ENCODE results near the gene ATP6V1B1. TPM values are rescaled to one million over a fixed set of nuclear protein-coding genes. Genes with fewer than 3 reads are reported as not detected.

The ATP6V1B1 gene
- total RNA-seq, 2 experiments from 2014 or later, result not detected

DNA sequence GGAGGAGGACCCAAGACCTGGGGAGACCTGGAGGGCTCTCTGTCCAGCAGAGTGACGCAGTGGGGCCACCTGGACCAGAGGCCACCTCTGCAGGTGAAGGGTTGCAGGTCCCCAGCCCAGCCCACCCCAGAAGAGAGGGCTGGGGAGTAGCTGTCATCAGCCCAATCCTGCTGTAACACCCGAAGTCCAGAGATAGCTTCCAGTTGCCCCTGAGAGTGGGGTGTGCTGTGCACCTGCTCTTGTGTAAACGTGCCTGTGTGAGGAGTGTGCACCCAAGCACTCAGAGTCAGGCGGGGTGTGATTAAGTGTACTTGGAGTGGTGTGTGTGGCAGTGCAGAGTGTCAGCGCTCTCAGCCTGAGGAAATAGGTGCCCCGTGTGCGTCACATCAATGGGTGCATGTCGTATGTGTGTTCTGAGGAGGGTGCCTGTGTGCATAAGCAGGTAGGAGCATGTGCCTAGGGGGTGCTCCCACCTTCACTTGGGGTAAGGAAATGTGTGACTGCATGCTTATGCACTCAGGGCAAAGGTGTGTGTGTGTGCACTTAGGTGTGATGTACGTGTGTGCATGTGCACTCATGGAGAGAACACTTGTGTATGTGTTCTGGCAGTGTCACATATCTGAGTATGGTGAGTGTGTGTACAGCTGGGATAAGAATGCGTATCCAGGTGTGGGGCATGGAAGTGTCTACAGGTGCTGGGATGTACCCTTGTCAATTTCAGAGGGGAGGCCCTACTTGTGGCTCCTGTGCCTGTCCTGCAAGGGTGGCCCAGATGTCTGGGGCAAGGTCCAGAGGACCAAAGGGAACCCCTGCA, 672 bp downstream of the ATP6V1B1 start:
- Mint-ChIP-seq H3K4me3 (no peak overlapping the region), H3K4me1 (ENCODE audit: low read depth) (no peaks in the 10 kb centered on the region), H3K9me3 (no peaks in the 10 kb centered on the region), H3K36me3 (ENCODE audit: low read depth) (no peaks in the 10 kb centered on the region), H3K27ac (no peak overlapping the region), H3K27me3 (ENCODE audit: low read depth) (peaks cover 4% of the 10 kb centered on the region)
- intact Hi-C loops (cut with micrococcal nuclease), result no loop called here
- no peak for DNase-seq
- CTCF ChIA-PET, result interaction anchor here (0.7 to 3.4 kb wide), 3 partner anchors 10 to 168 kb away, joined by 3 to 24 read pairs (median 3); no protein-coding TSS in a partner anchor

DNA sequence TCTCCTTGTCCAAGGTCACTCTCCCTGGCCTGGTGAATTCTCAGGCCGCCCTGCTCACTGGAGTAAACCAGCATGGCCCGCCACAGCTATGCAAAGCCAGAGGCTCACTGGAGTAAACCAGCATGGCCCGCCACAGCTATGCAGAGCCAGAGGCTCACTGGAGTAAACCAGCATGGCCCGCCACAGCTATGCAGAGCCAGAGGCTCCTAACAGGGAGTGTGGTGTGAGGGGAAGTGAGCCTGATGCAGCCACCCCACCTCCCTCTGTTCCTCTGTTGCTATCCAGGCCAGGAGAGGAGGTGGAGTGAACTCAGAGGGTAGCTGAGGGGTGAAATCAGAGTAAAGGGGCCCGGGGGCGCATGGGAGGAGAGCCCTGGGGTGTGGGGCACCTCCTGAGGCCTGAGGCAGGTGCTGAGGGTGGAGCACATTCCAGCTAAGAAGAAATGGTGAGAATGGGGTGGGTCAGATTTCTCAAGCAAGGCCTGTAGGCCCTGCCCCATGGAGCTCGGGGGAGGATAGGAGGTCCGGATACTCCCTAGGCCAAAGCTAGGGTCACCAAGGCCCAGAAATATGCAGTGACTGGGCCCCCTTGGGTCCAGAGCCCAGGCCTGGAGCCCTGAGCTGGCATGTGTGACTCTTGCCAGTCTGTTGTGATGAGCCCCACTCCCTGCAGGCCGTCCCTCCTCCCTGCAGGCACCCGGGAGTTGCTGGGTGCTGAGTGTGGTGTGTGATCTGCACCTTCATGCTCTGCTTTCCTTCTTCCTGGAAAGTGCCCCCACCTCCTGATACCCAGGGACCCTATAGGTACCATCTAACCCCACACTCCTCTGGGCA, 1.5 kb downstream of the ATP6V1B1 start:
- H3K36me3 Mint-ChIP-seq (ENCODE audit: low read depth), result no peaks in the 10 kb centered on the region
- H3K27ac Mint-ChIP-seq, result no peak overlapping the region
- H3K4me3 Mint-ChIP-seq, result no peak overlapping the region
- no peaks in the 10 kb centered on the region for H3K4me1 Mint-ChIP-seq (ENCODE audit: low read depth)
- H3K27me3 Mint-ChIP-seq (ENCODE audit: low read depth), result peaks cover 4% of the 10 kb centered on the region
- H3K9me3 Mint-ChIP-seq, result no peaks in the 10 kb centered on the region
- intact Hi-C loops (cut with micrococcal nuclease), result no loop called here
- DNase-seq, result no peak
- CTCF ChIA-PET, result interaction anchor here (1.3 to 3.4 kb wide), 2 partner anchors 10 to 67 kb away, joined by 3 to 24 read pairs; no protein-coding TSS in a partner anchor

GRCh38 chr2:70937866-70938585, 2.3 kb downstream of the ATP6V1B1 start:
- CTCF ChIA-PET, result interaction anchor here (0.9 to 3.4 kb wide), 7 partner anchors 9 to 68 kb away, joined by 3 to 24 read pairs (median 4); no protein-coding TSS in a partner anchor

DNA sequence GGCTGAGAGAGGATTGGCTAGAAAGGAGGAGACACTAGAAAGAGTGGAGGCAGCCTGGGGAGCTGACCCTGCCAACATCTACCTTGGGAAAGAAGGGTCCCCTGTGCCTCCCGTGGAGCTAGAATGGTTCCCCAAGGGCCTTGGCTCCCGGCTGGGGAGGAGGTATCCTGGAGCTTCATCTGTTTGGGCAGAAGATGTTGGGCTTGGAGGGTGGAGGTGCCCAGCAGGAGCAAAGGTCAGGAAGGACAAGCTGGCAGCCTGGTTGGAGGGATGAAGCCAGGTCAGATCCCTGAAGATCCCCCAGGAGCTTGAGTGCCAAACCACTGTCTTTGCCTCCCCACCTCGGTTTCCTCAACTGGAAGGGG, 2.9 kb downstream of the ATP6V1B1 start:
- intact Hi-C loops (cut with micrococcal nuclease), result no loop called here
- no peak overlapping the region for H3K27ac Mint-ChIP-seq
- peaks cover 4% of the 10 kb centered on the region for H3K27me3 Mint-ChIP-seq (ENCODE audit: low read depth)
- no peaks in the 10 kb centered on the region for H3K4me1 Mint-ChIP-seq (ENCODE audit: low read depth)
- no peaks in the 10 kb centered on the region for H3K36me3 Mint-ChIP-seq (ENCODE audit: low read depth)
- H3K4me3 Mint-ChIP-seq, result no peak overlapping the region
- CTCF ChIA-PET, result interaction anchor here (0.9 to 1.3 kb wide), 5 partner anchors 9 to 68 kb away, joined by 3 to 7 read pairs (median 4); no protein-coding TSS in a partner anchor
- no peaks in the 10 kb centered on the region for H3K9me3 Mint-ChIP-seq
- DNase-seq, result no peak

More at GRCh38 chr2:70937866-70938585, 2.3 kb downstream of the ATP6V1B1 start:
- Mint-ChIP-seq H3K9me3 (no peaks in the 10 kb centered on the region), H3K4me1 (ENCODE audit: low read depth) (no peaks in the 10 kb centered on the region), H3K36me3 (ENCODE audit: low read depth) (no peaks in the 10 kb centered on the region), H3K27me3 (ENCODE audit: low read depth) (peaks cover 4% of the 10 kb centered on the region), H3K27ac (no peak overlapping the region), H3K4me3 (no peak overlapping the region)
- DNase-seq, result no peak
- intact Hi-C loops (cut with micrococcal nuclease), result no loop called here

DNA sequence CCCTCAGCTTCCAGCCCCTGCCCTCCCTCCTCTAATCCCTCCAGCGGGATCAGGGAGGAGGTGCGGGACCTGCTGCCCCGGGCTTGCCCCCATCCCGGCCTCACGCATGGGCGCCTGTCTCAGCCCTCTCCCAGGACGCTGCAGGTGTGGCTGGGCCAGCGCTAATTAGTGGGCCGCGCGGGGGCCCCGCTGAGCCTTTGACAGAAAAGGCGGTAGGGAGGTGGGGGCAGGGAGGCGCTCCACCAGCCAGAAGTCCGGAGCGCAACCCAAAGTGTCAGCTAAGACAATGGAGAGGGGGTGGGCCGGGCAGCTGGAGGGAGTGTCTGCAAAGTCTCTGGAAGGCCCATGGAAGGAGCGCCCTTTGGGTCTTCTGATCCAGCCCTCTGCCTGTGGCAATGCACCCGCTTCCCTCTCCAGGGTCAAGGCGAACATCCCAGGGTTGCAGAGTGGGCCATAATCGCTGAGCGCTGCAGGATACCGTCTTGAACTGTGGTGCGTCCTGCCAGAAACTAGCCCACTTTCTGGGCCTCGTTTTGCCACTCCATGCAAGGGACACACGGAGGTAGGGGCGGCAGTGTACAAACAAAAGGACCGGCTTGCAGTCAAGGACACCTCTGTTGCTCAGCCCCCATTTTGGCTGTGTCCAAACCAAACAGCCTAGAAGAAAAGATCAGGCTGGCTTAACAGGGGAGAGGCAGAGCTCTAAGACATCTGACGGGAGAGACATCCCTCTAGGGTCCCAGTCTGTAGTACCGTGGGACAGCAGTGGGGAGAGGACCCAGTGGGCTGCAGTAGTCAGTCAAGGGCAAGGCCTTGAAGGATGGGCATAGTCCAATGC, 3.5 kb downstream of the ATP6V1B1 start:
- peaks cover 4% of the 10 kb centered on the region for H3K27me3 Mint-ChIP-seq (ENCODE audit: low read depth)
- intact Hi-C loops (cut with micrococcal nuclease), result no loop called here
- H3K9me3 Mint-ChIP-seq, result no peaks in the 10 kb centered on the region
- no peak overlapping the region for H3K27ac Mint-ChIP-seq
- DNase-seq, result no peak
- no peaks in the 10 kb centered on the region for H3K36me3 Mint-ChIP-seq (ENCODE audit: low read depth)
- CTCF ChIA-PET, result interaction anchor here (0.9 to 1.3 kb wide), 5 partner anchors 9 to 69 kb away, joined by 3 to 7 read pairs (median 4); no protein-coding TSS in a partner anchor
- no peak overlapping the region for H3K4me3 Mint-ChIP-seq
- no peaks in the 10 kb centered on the region for H3K4me1 Mint-ChIP-seq (ENCODE audit: low read depth)

- CTCF ChIA-PET, result no interaction called here
- intact Hi-C loops (cut with micrococcal nuclease), result no loop called here
- DNase-seq, result no peak
- Mint-ChIP-seq H3K4me3 (no peak overlapping the region), H3K9me3 (no peaks in the 10 kb centered on the region), H3K27me3 (ENCODE audit: low read depth) (peaks cover 4% of the 10 kb centered on the region), H3K27ac (no peak overlapping the region), H3K36me3 (ENCODE audit: low read depth) (no peaks in the 10 kb centered on the region), H3K4me1 (ENCODE audit: low read depth) (no peaks in the 10 kb centered on the region)
Observed at GRCh38 chr2:70939839-70940580, 4.3 kb downstream of the ATP6V1B1 start.

GRCh38 chr2:70941186-70941585, 5.5 kb downstream of the ATP6V1B1 start:
- intact Hi-C loops (cut with micrococcal nuclease), result no loop called here
- no peaks in the 10 kb centered on the region for H3K36me3 Mint-ChIP-seq (ENCODE audit: low read depth)
- H3K4me3 Mint-ChIP-seq, result no peak overlapping the region
- no peak overlapping the region for H3K27ac Mint-ChIP-seq
- peaks cover 4% of the 10 kb centered on the region for H3K27me3 Mint-ChIP-seq (ENCODE audit: low read depth)
- no peaks in the 10 kb centered on the region for H3K4me1 Mint-ChIP-seq (ENCODE audit: low read depth)
- CTCF ChIA-PET, result interaction anchor here (0.6 kb wide), 1 partner anchor 679 kb away, joined by 3 read pairs; no protein-coding TSS in a partner anchor
- H3K9me3 Mint-ChIP-seq, result no peaks in the 10 kb centered on the region
- no peak for DNase-seq

DNA sequence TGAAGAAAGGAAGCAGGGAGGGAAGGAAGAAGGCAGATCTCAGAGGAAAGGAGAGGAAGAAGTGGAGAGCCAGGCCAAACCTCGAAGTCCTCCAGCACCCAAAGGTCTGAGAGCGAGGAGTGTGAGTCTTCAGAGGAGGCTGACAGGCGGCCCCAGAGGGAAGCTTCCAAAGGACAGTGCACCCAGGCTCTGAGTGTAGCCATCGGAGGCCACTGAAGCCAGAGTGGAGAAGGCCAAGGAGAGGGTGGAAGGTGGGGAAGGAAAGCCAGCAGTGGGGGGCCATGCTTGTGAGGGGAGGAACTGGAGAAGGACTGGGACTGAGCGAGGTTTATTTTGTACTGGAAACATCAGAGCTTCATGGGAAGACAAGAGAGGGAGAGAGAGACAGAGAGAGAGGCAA, 6.0 kb downstream of the ATP6V1B1 start:
- no peak overlapping the region for H3K4me3 Mint-ChIP-seq
- no peaks in the 10 kb centered on the region for H3K4me1 Mint-ChIP-seq (ENCODE audit: low read depth)
- no peak overlapping the region for H3K27ac Mint-ChIP-seq
- no peak for DNase-seq
- no peaks in the 10 kb centered on the region for H3K9me3 Mint-ChIP-seq
- CTCF ChIA-PET, result interaction anchor here (0.6 to 2.2 kb wide), 6 partner anchors 13 to 680 kb away, joined by 3 to 6 read pairs (median 4); no protein-coding TSS in a partner anchor
- peaks cover 4% of the 10 kb centered on the region for H3K27me3 Mint-ChIP-seq (ENCODE audit: low read depth)
- H3K36me3 Mint-ChIP-seq (ENCODE audit: low read depth), result no peaks in the 10 kb centered on the region
- intact Hi-C loops (cut with micrococcal nuclease), result no loop called here

GRCh38 chr2:70942396-70943204, 6.9 kb downstream of the ATP6V1B1 start:
- DNase-seq, result no peak
- CTCF ChIA-PET, result interaction anchor here (0.6 to 2.2 kb wide), 6 partner anchors 14 to 152 kb away, joined by 3 to 6 read pairs (median 4); partner anchors contain the start of gene FIGLA
- Mint-ChIP-seq H3K27me3 (ENCODE audit: low read depth) (peaks cover 4% of the 10 kb centered on the region), H3K9me3 (no peaks in the 10 kb centered on the region), H3K36me3 (ENCODE audit: low read depth) (no peaks in the 10 kb centered on the region), H3K4me1 (ENCODE audit: low read depth) (peaks cover 6% of the 10 kb centered on the region), H3K27ac (no peak overlapping the region), H3K4me3 (no peak overlapping the region)
- intact Hi-C loops (cut with micrococcal nuclease), result no loop called here

- no peak for DNase-seq
- Mint-ChIP-seq H3K9me3 (no peaks in the 10 kb centered on the region), H3K4me3 (no peak overlapping the region), H3K36me3 (ENCODE audit: low read depth) (no peaks in the 10 kb centered on the region), H3K4me1 (ENCODE audit: low read depth) (peaks cover 12% of the 10 kb centered on the region), H3K27ac (no peak overlapping the region), H3K27me3 (ENCODE audit: low read depth) (peaks cover 9% of the 10 kb centered on the region)
- CTCF ChIA-PET, result interaction anchor here (1.0 to 2.2 kb wide), 3 partner anchors 23 to 153 kb away, joined by 3 to 6 read pairs (median 5); partner anchors contain the start of gene FIGLA
- intact Hi-C loops (cut with micrococcal nuclease), result no loop called here
Observed at GRCh38 chr2:70943205-70943871, 7.6 kb downstream of the ATP6V1B1 start.
